Trophoblast cell (in vitro differentiated cells and primary cell): ENCODE data around the gene PIAS4.

ENCODE experiments used
- DNase-seq, 2 donors: peaks; one replicate each; pipeline ENCODE4 v3.0.0-alpha.2; 2016
- H2AFZ ChIP-seq: 2 replicates; pipeline ENCODE4 v1.6.1; 2013; ENCODE audit warnings: low read length, moderate library complexity, mild to moderate bottlenecking; ENCODE audit not compliant: insufficient read depth, poor library complexity
- H2AK5ac ChIP-seq: 2 replicates; pipeline ENCODE4 v1.6.1; 2013; ENCODE audit warnings: mild to moderate bottlenecking, low read length
- H2BK120ac ChIP-seq: 2 replicates; pipeline ENCODE4 v1.6.1; 2013; ENCODE audit warnings: low read length, mild to moderate bottlenecking, moderate library complexity; ENCODE audit not compliant: insufficient read depth, poor library complexity
- H2BK12ac ChIP-seq: 2 replicates; pipeline ENCODE4 v1.6.1; 2013; ENCODE audit warnings: mild to moderate bottlenecking, low read length, moderate library complexity
- H2BK5ac ChIP-seq: 2 replicates; pipeline ENCODE4 v1.6.1; 2013; ENCODE audit warnings: low read length, low read depth, moderate library complexity, mild to moderate bottlenecking; ENCODE audit not compliant: poor library complexity
- H3K14ac ChIP-seq: 2 replicates; pipeline ENCODE4 v1.6.1; 2013; ENCODE audit warnings: mild to moderate bottlenecking, low read length
- H3K18ac ChIP-seq: 2 replicates; pipeline ENCODE4 v1.6.1; 2013; ENCODE audit warnings: mild to moderate bottlenecking, low read length
- H3K23ac ChIP-seq: 2 replicates; pipeline ENCODE4 v1.6.1; 2013; ENCODE audit warnings: low read length
- H3K27ac ChIP-seq: 2 replicates; pipeline ENCODE4 v1.5.1; 2013; ENCODE audit warnings: low read depth, mild to moderate bottlenecking, inconsistent platforms, low read length, moderate library complexity
- H3K27me3 ChIP-seq: 2 replicates; pipeline ENCODE4 v1.6.1; 2013; ENCODE audit warnings: inconsistent platforms, mild to moderate bottlenecking, low read length, moderate library complexity; ENCODE audit not compliant: insufficient read depth
- H3K36me3 ChIP-seq, 2 experiments: 1 replicate in 1 of 2; 2 replicates in 1 of 2; pipeline ENCODE4 v1.6.1; 2013; ENCODE audit warnings: low read length in 2 of 2, mild to moderate bottlenecking in 2 of 2, moderate library complexity in 1 of 2; ENCODE audit not compliant: insufficient read depth in 2 of 2, control insufficient read depth in 1 of 2
- H3K4ac ChIP-seq: 2 replicates; pipeline ENCODE4 v1.6.1; 2013; ENCODE audit warnings: low read depth, mild to moderate bottlenecking, low read length, moderate library complexity
- H3K4me1 ChIP-seq, 2 experiments: 1 replicate in 1 of 2; 2 replicates in 1 of 2; pipeline ENCODE4 v1.6.1; 2013; ENCODE audit warnings: low read length in 2 of 2, mild to moderate bottlenecking in 2 of 2, moderate library complexity in 1 of 2; ENCODE audit not compliant: insufficient read depth in 2 of 2, control insufficient read depth in 1 of 2
- H3K4me2 ChIP-seq: 2 replicates; pipeline ENCODE4 v1.6.1; 2013; ENCODE audit warnings: inconsistent platforms, mild to moderate bottlenecking, low read length, moderate library complexity
- H3K4me3 ChIP-seq: 2 replicates; pipeline ENCODE4 v1.5.1; 2013; ENCODE audit warnings: mild to moderate bottlenecking, low read depth, low read length, inconsistent platforms
- H3K79me1 ChIP-seq: one replicate; pipeline ENCODE4 v1.6.1; 2013; ENCODE audit warnings: low read length
- H3K79me2 ChIP-seq: 2 replicates; pipeline ENCODE4 v1.6.1; 2013; ENCODE audit warnings: low read length, mild to moderate bottlenecking; ENCODE audit not compliant: control insufficient read depth, insufficient read depth, poor library complexity
- H3K9ac ChIP-seq: 2 replicates; pipeline ENCODE4 v1.6.1; 2013; ENCODE audit warnings: mild to moderate bottlenecking, low read length
- H3K9me3 ChIP-seq: 2 replicates; pipeline ENCODE4 v1.6.1; 2013; ENCODE audit warnings: low read depth, mild to moderate bottlenecking, control low read depth, inconsistent platforms, low read length; ENCODE audit not compliant: insufficient read depth
- H4K12ac ChIP-seq: 2 replicates; pipeline ENCODE4 v1.6.1; 2013; ENCODE audit warnings: low read depth, mild to moderate bottlenecking, low read length, moderate library complexity
- H4K8ac ChIP-seq: 2 replicates; pipeline ENCODE4 v1.6.1; 2013; ENCODE audit warnings: low read depth, mild to moderate bottlenecking, low read length, moderate library complexity
- H4K91ac ChIP-seq: one replicate; pipeline ENCODE4 v1.6.1; 2013; ENCODE audit warnings: low read depth, mild to moderate bottlenecking, low read length, moderate library complexity
- WGBS: extraction: QIAGEN DNeasy Blood & Tissue Kit; methylation state at CpG from one replicate; pipeline ENCODE4 v1.1.7; 2013; ENCODE audit warnings: missing lambda C conversion rate; ENCODE audit not compliant: insufficient read length, insufficient coverage; ENCODE audit errors: extremely low coverage; 5-methylcytosine and 5-hydroxymethylcytosine counted together

Gene PIAS4

GRCh38 chr19:3977242-3978143 lies 30.0 kb upstream of the PIAS4 start:
- no peak overlapping the region for H2AK5ac ChIP-seq
- no peak overlapping the region for H2AFZ ChIP-seq
- peaks cover 11% of the 10 kb centered on the region for H3K9me3 ChIP-seq
- H3K27me3 ChIP-seq: no peaks in the 10 kb centered on the region
- no peak overlapping the region for H3K4me2 ChIP-seq
- no peak overlapping the region for H3K9ac ChIP-seq
- no peak overlapping the region for H4K91ac ChIP-seq
- H2BK5ac ChIP-seq: no peak overlapping the region
- no peaks in the 10 kb centered on the region for H3K4me1 ChIP-seq
- no peak overlapping the region for H4K8ac ChIP-seq
- H3K36me3 ChIP-seq: peaks cover 75 to 78% of the 10 kb centered on the region in 2 experiments
- no peak overlapping the region for H3K23ac ChIP-seq
- H3K4ac ChIP-seq: no peak overlapping the region
- no peak overlapping the region for H2BK12ac ChIP-seq
- no peak for DNase-seq
- no peak overlapping the region for H3K14ac ChIP-seq
- H2BK120ac ChIP-seq: no peak overlapping the region
- WGBS: no CpG with 5 or more reads among the region's 59 CpGs
- no peak overlapping the region for H3K27ac ChIP-seq
- H3K79me1 ChIP-seq: no peaks in the 10 kb centered on the region
- H3K4me3 ChIP-seq: no peak overlapping the region
- peaks cover 6% of the 10 kb centered on the region for H3K79me2 ChIP-seq
- no peak overlapping the region for H3K18ac ChIP-seq
- peak overlapping the region; percentile 4 for H4K12ac ChIP-seq

DNA sequence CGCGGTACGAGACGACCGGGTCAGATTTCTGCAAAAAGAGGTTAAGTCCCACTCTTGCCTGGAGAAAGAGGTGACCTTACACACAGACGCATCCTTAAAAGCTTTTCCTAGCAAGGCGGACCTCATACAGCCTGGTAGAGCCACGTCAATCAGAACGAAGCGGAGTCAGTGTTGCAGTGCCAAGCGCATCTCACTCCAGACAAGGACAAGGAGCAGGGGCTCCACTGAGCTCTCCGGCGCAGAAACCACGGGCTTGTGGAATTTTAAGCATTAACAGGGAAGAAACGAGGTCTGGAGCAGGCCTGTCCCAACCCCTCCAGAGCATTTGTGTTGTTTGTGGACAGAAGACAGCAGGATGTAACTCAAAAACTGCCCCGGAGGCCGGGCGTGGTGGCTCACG lies 29.4 kb upstream of the PIAS4 start:
- no peak overlapping the region for H3K4me2 ChIP-seq
- H2AK5ac ChIP-seq: no peak overlapping the region
- H3K18ac ChIP-seq: no peak overlapping the region
- H3K4me1 ChIP-seq: peaks cover 0 to 4% of the 10 kb centered on the region in 2 experiments
- no peak overlapping the region for H4K91ac ChIP-seq
- H3K23ac ChIP-seq: no peak overlapping the region
- DNase-seq: no peak
- no peak overlapping the region for H4K12ac ChIP-seq
- H4K8ac ChIP-seq: no peak overlapping the region
- H3K4ac ChIP-seq: no peak overlapping the region
- no peak overlapping the region for H3K9ac ChIP-seq
- H3K4me3 ChIP-seq: no peak overlapping the region
- H3K36me3 ChIP-seq: peaks cover 81% of the 10 kb centered on the region in 2 experiments
- no peak overlapping the region for H2BK5ac ChIP-seq
- H2AFZ ChIP-seq: no peak overlapping the region
- no peak overlapping the region for H2BK12ac ChIP-seq
- no peak overlapping the region for H3K27ac ChIP-seq
- H3K14ac ChIP-seq: no peak overlapping the region
- peaks cover 11% of the 10 kb centered on the region for H3K9me3 ChIP-seq
- WGBS: no CpG with 5 or more reads among the region's 19 CpGs
- peaks cover 12% of the 10 kb centered on the region for H3K79me2 ChIP-seq
- H2BK120ac ChIP-seq: no peak overlapping the region
- H3K79me1 ChIP-seq: no peaks in the 10 kb centered on the region
- no peaks in the 10 kb centered on the region for H3K27me3 ChIP-seq

- no peak overlapping the region for H4K12ac ChIP-seq
- no peak overlapping the region for H2AK5ac ChIP-seq
- H3K23ac ChIP-seq: no peak overlapping the region
- no peak for DNase-seq
- H3K79me2 ChIP-seq: peaks cover 22% of the 10 kb centered on the region
- H2BK120ac ChIP-seq: no peak overlapping the region
- peaks cover 6 to 12% of the 10 kb centered on the region in 2 experiments for H3K4me1 ChIP-seq
- H3K18ac ChIP-seq: no peak overlapping the region
- H3K9ac ChIP-seq: no peak overlapping the region
- peak overlapping the region; percentile 10 for H3K4ac ChIP-seq
- H3K79me1 ChIP-seq: no peaks in the 10 kb centered on the region
- no peak overlapping the region for H2BK12ac ChIP-seq
- H3K14ac ChIP-seq: no peak overlapping the region
- no CpG with 5 or more reads among the region's 18 CpGs for WGBS
- H3K27ac ChIP-seq: no peak overlapping the region
- peaks cover 92 to 93% of the 10 kb centered on the region in 2 experiments for H3K36me3 ChIP-seq
- H2BK5ac ChIP-seq: no peak overlapping the region
- H3K9me3 ChIP-seq: peaks cover 16% of the 10 kb centered on the region
- no peak overlapping the region for H3K4me2 ChIP-seq
- H3K27me3 ChIP-seq: no peaks in the 10 kb centered on the region
- no peak overlapping the region for H4K8ac ChIP-seq
- no peak overlapping the region for H2AFZ ChIP-seq
- H4K91ac ChIP-seq: no peak overlapping the region
- H3K4me3 ChIP-seq: no peak overlapping the region
These were observed 28.3 kb upstream of the PIAS4 start for GRCh38 chr19:3979289-3979673.

DNA sequence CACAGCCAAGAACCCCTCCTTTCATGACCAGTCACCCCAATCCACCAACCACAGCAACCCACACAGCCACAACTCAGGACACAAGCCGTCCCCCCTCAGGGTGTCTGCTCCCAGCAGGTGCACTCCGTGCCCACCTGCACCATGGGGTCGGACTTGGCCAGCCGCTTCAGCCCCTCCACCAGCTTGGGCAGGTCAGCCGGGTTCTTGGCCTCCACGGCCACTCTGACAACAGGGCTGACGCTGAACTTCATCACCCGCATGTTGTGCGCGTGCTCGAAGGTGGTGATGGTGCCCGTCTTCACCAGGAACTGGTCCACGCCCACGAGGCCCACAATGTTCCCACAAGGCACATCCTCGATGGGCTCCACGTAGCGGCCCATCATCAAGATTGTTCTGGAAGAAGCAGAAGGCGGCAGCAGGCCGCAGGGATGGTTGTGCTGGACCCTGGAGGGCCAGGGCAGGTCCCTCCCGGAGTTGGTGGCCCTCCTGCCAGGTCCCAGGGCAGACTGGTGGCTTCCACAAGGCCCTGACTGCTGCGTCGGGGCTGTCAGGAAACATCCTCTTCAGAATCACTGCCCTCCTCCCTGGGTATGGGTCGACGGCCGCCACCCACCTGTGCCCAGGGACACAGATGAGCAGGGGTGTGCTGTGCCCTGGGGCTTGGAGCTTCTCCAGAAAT lies 27.7 kb upstream of the PIAS4 start:
- Histone ChIP-seq H3K79me1 (peaks cover 3% of the 10 kb centered on the region), H4K8ac (no peak overlapping the region), H2AK5ac (no peak overlapping the region), H2AFZ (no peak overlapping the region), H4K91ac (no peak overlapping the region), H3K36me3 (peaks cover 93% of the 10 kb centered on the region in 2 experiments), H3K9ac (no peak overlapping the region), H3K23ac (no peak overlapping the region), H3K27me3 (no peaks in the 10 kb centered on the region), H3K4me3 (no peak overlapping the region), H3K27ac (no peak overlapping the region), H2BK12ac (no peak overlapping the region), H2BK120ac (no peak overlapping the region), H3K4ac (peak overlapping the region; percentile 59), H3K18ac (no peak overlapping the region), H3K14ac (no peak overlapping the region), H3K9me3 (peaks cover 16% of the 10 kb centered on the region), H3K4me1 (peaks cover 6 to 12% of the 10 kb centered on the region in 2 experiments), H2BK5ac (no peak overlapping the region), H4K12ac (no peak overlapping the region), H3K79me2 (peaks cover 28% of the 10 kb centered on the region), H3K4me2 (no peak overlapping the region)
- DNase-seq: no peak
- no CpG with 5 or more reads among the region's 25 CpGs for WGBS
